NCI-H526 treated with DMSO at 0.1 percent for 48 hours (cell line): ENCODE measurements around the gene TEFM.
"Not testable (repeated sequence)": the region's sequence is repeated elsewhere in the genome, so short reads cannot be mapped to it uniquely, and the experiment has no call there.

Experiments used
- DNase-seq: peaks from one replicate; lab custom pipeline; 2025; lab: John Stamatoyannopoulos, UW

The TEFM gene, protein sequence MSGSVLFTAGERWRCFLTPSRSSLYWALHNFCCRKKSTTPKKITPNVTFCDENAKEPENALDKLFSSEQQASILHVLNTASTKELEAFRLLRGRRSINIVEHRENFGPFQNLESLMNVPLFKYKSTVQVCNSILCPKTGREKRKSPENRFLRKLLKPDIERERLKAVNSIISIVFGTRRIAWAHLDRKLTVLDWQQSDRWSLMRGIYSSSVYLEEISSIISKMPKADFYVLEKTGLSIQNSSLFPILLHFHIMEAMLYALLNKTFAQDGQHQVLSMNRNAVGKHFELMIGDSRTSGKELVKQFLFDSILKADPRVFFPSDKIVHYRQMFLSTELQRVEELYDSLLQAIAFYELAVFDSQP

DNA sequence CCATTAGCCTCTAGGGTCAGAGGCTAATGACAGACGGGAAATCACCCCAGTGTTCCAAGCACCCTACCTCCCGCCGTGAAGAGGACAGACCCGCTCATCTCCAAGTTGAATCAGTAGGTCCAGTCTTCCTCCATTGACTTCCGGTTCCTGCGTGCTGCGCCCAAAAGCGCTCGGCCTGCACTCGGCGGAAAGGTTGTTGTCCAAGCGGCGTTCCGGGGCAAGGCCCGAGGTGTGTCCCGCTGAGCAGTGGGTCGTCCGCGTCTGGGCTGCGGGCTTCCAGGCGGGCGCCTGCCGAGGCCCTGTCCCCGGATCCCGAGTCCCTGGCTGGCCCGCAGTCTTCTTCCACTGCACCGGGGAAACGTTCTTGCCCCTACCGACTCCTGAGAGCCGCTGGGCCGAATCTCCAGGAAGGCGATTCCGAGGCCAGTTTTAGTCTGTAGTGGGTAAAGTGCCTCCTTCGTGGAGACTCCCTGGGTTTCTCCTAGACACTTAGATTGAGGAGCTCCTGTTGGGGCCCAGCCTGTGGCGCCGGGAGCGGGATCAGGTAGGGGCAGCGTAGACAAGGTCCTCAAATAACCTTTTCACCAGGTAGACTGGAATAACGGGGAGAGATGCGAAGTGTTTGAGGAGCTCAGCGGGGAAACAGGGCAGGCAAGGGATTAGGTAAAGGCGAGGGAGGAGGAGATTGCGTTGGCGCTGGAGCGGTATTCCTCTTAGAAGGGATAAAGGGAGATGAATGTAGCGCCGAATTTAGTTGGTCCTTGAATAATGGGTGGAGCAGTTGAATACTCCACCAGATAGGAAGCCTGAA is at the start of gene TEFM:
TSS of gene TEFM (minus strand) at position 138 of the 811 bp plus-strand sequence. CDS start at position 98, 40 bp downstream.
- DNase-seq: peak; percentile 95

DNA sequence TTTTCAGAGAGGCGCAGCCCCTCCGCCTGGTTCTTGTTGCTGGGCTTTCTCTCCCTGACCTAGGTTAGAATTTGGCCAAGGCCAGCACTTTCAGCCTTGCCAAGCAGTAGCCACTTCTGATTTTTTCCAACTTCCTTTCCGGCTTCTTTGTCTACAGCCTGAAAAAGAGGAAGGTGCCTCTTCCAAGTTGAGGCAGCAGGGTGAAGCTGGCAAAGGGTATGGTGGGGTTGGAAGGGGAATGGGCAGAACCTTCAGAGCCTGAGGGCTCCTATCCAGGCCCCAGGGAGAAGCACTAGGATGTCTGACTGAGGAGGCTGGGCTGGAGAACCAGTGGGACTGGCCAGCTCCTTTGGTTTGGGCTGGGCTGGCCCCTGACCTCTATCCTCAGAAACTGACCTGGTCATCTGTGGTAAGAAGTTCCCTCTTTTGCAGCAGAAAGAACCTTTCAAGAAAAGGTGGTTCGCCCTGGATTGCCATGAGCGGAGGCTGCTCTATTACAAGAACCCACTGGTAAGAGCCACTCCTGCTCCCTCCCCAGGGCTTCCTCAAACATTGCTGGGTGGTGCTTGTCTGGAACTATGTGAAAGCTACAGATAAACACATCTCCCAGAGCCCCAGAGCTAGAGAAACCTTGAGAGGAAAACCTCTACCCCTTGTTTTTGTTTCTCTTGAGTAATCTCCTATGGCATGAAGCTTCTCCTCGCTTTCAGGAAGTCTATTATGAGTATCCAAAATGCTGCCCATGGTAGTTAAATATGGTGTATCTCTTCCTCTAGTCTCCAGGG is 48.2 kb upstream of the TEFM start:
- DNase-seq: no peak

DNA sequence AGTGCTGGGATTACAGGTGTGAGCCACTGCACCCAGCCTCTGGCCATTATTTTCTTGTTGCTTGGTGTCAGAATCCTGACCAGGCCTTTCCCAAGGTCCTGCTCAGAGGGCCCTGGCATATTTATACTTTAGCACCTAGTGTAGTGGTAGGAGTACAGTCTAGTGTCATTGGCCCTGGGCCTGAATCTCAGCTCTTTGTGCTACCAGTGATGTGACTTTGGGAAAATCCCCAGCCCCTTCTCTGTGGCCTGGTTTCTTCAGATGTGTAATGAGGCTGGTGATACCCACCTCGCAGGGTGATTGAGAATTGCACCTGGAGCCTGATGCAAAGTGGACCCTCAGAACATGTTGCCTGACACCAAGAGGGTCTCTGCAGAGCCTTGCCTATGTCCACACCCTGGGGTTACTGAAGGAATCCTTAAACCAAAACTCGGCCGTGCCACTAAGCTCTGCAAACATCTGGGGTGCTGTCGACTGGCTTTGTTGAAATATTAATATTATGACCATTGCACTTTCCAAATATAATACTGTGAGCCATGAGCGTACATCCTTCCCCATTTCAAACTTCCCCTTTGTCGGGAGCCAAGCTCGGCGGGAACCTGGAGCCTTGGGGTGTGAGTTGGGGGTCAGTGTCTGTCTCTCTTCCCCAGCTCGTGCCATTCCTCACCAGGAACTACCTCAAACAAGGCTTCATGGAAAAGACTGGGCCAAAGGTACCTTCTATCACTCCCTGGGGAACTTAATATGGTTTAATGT is 46.8 kb upstream of the TEFM start:
- DNase-seq: no peak

DNA sequence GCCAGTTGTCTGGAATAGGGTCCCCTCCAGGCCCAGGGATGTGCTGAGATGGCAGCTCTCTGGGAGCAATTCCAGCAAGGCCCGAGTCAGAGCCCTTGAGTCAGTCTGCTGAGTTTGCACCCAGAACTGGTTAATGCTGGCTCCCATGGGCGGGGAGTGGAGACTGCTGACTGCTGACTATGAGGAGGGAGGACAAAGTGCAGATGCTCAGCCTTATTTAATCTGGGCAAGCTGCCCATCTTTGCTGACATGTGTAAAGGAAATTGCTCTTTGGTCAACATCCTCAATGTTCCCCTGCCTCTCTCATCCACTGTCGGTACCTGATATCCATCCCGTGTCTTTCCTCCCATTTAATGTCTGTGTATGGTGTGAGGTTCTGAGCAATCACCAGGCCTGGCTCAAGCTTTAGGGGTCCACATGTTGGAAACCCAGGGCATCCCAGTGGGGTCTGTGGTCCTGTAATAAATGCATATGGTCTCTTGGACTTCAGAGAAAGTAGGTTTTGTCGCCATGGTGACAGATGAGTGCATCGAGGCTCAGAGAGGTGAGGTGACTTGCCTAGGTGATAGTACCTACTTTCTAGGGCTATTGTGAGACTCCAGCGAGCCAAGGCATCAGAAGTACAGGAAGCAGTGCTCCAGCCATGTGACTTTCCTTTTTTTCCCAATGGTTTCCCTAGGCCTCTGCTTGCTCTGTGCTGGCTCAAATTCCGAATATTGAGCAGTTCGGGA is 44.8 kb upstream of the TEFM start:
- no peak for DNase-seq

DNA sequence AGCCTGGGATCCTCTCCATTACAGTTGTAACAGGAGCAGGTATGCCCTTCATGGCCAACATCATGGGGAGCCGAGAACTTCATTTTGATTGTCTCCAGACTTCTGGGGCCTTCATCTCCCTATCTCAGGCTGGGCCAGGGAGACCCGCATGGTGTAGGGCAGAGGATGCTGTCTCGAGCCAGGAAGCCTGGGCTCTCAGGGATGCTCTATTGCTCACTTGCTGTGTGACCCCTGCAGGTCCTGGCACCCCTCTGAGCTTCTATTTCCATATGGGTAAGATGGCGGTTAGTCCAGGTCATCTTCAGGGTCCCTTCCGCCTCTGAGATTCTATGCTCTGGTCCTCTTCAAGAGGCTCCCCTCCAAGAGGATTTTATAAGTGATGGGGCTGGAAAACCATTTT is 44.2 kb upstream of the TEFM start:
- DNase-seq: no peak

DNA sequence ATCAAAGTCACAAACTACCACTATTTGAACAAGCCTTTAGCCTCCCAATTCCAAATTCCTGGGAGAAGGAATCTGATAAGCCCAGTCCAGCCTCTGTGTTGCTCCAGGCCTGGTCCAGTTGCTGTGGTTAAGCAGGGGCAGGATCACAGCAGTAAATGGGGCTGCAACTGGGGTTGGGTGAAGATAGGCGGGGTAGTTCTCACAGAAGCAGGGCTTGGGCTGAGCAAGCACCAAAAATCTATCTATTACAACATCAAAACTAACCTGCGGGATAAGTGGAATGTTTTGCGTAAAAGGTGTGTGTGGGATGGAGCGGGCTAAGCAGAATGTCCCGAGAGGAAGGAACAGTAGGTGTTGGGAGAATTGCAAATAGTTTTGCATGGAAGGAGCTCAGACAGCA is 41.8 kb upstream of the TEFM start:
- DNase-seq: no peak

DNA sequence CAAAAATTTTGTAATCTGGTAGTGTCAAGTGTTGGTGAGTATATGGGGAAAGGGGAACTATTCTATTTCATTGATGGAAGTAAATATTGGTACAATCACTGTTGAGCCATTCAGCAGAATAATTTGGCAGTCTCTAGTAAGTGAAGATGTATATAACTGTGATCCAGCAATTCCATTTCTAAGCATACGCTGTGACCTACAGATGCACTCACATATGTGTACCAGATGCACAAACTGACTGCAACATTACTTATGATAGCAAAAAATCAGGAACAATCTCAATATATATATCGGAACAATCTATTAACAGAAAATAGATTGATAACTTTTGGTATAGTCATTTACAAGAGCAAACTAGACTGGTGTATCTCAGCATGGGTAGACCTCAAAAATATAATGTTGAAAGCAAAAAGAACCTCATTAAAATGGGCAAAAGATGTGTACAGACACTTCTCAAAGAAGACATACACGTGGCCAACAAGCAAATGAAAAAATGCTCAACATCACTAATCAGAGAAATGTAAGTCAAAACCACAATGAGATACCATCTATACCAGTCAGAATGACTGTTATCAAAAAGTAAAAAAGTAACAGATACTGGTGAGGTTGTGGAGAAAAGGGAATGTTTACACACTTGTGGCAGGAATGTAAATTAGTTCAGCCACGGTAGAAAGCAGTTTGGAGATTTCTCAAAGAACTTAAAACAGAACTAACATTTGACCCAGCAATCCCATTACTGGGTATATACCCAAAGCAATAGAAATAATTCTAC is 36.5 kb upstream of the TEFM start:
- DNase-seq: no peak

DNA sequence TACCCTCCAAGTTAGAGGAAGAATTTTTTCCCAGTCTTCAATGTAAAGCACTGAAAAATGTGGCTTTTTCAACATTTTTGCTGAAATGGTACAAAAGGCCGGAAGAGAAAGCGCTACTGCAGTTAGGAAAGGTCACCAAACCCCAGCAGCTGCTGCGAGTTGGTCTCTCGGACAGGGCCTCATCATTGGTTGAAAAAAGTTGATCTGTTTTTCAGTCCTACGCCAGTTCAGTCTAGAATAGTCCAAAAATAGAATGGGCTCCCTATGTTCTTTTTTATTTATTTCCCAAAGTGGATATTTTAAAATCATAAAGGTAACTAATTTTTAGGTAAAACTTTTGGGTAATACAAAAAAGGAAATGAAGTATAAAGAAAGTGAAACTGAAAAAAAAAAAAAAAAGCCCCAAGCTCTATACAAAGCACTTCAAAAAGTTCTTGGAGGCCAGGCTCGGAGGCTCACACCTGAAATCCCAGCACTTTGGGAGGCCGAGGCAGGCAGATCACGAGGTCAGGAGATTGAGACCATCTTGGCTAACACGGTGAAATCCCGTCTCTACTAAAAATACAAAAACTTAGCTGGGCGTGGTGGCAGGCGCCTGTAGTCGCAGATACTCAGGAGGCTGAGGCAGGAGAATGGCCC is 33.1 kb upstream of the TEFM start:
- no peak for DNase-seq

DNA sequence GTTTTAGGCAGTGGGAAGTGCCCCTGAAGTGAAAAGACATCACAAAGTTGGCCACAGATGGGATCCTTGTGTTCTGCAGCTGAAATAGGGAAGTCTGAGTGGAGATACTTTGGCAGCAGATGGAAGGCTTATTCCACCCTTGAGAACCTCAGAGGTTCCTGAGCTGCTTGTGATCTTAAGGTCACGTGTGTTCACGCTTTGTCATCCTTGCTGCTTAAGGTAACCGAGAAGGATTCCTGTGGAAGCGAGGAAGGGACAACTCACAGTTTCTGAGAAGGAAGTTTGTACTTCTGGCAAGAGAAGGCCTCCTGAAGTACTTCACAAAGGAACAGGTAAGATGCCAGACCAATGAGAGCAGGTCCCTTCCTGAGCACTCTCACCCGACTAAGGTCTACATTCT is 27.9 kb upstream of the TEFM start:
- no peak for DNase-seq

DNA sequence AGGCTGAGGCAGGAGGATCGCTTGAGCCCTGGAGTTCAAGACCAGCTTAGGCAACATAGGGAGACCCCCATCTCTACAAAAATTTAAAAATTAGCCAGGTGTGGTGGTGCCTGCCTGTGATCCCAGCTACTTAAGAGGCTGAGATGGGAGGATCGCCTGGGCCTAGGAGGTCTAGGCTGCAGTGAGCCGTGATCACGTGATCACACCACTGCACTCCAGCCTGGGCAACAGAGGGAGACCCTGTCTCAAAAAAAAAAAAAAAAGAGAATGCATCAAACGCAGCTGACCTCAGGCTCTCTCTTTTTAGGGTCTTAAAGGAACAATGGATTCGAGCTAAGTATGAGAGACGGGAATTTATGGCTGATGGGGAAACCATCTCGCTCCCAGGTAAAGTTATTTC is 25.5 kb upstream of the TEFM start:
- not testable (repeated sequence) for DNase-seq

DNA sequence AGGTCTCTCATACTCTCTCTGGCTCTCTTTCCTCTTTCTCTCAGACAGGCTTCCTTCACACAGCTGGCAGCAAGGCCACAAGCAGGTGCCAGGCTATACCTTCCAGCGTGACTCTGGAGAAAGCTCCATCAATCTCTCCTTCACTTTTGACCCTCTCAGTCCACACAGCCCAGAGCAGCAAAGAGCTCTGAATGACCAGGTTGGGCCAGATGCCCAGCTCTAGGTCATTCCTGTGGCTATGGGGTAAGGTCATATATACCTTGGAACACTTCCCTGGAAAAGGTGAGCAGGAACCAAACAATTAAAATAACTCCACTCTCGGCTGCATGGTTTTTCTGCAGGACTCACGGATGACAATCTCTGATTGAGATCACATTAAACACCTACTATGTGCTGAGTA is 24.5 kb upstream of the TEFM start:
- DNase-seq: no peak

DNA sequence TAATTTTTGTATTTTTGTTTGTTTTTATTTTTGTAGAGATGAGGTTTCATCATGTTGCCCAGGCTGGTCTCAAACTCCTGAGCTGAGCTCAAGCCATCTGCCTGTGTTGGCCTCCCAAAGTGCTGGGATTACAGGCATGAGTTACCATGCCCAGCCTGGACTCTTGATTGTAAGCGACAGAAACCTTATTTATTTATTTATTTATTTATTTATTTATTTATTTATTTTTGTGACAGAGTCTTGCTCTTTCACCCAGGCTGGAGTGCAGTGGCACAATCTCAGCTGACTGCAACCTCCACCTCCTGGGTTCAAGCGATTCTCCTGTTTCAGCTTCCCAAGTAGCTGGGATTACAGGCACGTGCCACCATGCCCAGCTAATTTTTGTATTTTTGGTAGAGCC is 23.8 kb upstream of the TEFM start:
- not testable (repeated sequence) for DNase-seq

DNA sequence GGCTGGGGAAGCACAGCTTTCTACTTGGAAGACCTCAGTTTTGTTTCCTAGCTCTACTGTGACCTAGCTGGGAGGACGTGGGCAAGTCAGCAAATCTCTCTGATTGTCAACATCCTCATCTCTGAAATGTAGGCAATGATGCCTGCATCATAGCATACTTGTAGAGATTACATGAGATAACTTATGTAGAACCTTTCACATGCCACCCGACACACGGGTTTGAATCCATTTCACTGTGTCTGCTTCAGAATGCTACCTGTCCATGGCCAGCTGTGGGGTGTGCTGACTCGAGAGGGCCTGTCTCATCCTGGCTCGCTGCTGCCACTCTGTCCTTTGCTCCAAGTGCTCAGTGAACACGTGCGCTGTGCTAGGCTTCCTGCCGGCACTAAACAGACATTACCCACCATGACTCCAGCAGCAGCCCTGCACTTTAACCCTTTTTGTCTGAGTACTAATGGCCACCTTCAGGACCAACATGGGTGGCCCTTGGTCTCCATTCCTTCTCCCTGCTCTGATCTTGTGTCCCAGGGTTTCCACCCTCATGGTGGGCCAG is 23.1 kb upstream of the TEFM start:
- no peak for DNase-seq

DNA sequence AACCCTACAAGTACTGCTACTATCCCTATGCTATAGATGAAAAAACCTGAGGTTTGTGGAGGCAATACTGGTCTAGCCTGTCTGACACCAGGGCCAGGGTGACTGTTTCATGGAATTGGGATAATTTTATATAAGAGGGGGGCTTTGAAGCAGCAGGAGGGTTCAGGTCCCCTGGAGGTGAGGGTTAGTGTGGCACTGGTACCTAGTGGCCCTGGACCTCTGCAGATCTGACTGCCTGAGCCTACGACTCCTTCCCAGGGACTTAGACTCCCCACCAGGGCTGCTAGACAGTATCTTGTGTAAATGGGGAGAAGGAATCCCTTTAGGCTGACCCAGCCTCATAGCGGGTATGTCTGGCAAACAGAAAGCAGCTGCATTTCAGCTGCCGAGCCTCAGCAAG is 22.5 kb upstream of the TEFM start:
- DNase-seq: no peak

DNA sequence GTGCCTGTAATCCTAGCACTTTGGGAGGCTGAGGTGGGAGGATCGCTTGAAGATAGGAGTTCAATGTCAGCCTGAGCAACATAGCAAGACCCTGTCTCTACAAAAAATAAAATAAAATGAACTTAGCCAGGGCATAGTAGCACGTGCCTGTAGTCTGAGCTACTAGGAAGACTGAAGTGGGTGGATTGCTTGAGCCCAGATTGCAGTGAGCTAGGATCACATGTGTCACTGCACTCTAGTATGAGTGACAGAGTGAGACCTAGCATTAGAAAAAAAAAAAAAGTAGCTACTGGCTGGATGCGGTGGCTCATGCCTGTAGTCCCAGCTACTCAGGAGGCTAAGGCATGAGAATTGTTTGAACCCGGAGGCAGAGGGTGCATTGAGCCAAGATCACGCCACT is 21.7 kb upstream of the TEFM start:
- DNase-seq: no peak

DNA sequence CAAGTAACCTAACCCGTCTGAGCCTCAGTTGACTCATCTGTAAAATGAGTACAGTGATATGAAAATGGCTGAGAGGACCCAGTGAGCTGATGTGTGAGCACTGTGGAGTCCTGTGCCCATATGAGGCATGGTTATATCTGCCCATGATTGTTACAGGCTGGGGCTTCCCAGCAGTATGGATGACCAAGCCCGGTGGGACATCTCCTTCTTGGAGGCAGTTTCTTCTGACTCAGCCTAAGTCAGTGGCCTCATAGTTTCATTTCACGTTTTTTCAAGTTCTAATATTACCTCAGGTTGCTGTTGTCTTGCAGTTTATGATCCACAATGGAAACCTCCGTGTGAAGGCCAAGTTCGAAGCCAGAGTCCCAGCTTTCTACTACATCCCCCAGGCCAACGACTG is 20.5 kb upstream of the TEFM start:
- DNase-seq: no peak

DNA sequence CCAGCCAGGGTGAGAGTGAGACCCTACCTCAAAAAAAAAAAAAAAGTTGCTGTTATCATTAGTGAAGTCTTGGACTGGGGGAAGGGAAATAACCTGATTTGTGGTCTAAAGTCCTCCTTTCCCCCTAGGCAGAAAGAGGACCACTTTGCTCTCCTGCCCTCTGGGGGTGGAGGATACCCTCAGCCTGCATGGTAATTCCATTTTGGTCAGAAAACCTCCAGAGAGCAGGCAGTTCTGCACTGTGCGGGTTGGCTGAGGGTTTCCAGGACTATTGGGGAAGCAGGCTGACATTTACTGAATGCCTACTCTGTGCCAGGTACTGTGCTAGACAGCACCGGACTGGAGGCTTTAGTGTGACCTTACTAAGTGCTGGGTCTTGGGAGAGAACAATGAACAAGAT is 18.3 kb upstream of the TEFM start:
- no peak for DNase-seq

DNA sequence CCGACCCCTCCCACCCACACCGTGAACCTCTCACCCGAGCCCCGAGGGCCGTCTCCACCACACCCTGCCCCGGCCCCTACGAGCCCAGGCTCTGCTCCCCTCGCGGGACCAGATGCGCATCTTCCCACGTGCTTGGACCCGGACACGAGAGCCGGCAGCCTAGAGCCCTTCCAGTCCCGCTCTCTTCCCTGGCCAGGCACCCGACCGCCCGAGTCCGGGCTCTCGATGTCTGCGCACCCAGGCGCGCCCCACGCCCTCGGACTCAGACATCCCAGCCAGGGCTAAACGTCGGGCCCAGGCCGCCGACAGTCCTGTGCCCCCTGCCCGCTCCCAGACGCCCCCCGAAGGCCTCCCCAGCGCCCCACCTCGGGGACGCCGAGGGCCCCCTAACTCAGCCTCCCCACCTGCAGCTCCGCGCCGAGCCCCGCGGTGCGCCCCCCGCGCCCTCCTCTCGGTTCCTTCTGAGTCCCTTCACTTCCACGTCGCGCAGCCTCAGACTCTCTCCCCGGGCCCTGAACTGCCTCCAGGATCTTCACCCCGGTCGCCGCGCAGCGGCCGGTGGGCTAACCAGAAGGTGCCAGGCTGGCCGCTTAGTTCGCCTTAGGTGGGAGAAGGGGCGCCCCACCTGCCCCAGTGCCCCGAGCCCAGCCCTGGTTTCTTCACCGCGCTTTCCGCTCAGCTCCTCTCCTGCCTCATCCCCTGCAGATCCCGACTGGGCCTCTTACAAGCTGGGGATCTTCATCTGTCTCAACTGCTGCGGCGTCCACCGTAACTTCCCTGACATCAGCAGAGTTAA is 16.4 kb upstream of the TEFM start:
- DNase-seq: no peak
